Peyer's patch (tissue), 4 donors: ENCODE data around the gene HHATL.

Experiments
- POLR2A ChIP-seq, 2 donors: fragments of 450-650 bp; IDR thresholded peaks; one replicate each; pipeline ENCODE4 v1.5.1; 2017; ENCODE audit warnings: antibody characterized with exemption in 2 of 2, mild to moderate bottlenecking in 2 of 2, moderate library complexity in 2 of 2
- TF ChIP-seq, protein P1 (sequence below), 6 experiments: fragments of 450-650 bp in 4 of 6; fragments of 200-600 bp in 2 of 6; sonication (generic) in 1 of 6; IDR thresholded peaks; one replicate each; pipeline ENCODE4 v1.5.1; 2017 to 2019; ENCODE audit warnings: antibody characterized with exemption in 6 of 6, mild to moderate bottlenecking in 3 of 6, moderate library complexity in 1 of 6

DNA sequence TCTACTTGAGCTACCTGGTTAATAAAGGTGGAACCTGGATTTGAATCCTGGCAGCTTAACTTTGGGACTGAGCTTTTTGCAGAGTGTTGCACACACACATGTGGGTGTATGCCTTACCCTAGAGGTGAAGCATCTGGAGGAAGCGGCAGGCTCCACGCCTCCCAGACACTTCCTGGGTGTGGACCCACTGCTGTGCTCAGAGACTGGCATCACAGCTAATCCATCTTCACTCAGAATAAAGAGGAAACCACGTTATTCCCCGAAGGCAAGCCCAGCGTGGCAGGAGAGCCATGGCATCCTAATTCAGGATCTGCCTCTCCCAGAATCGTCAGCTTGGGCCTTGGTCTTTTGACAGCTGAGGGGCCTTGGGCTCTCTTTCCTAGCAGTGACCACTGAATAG, 45.0 kb upstream of the HHATL start:
- TF ChIP-seq, protein P1, sequence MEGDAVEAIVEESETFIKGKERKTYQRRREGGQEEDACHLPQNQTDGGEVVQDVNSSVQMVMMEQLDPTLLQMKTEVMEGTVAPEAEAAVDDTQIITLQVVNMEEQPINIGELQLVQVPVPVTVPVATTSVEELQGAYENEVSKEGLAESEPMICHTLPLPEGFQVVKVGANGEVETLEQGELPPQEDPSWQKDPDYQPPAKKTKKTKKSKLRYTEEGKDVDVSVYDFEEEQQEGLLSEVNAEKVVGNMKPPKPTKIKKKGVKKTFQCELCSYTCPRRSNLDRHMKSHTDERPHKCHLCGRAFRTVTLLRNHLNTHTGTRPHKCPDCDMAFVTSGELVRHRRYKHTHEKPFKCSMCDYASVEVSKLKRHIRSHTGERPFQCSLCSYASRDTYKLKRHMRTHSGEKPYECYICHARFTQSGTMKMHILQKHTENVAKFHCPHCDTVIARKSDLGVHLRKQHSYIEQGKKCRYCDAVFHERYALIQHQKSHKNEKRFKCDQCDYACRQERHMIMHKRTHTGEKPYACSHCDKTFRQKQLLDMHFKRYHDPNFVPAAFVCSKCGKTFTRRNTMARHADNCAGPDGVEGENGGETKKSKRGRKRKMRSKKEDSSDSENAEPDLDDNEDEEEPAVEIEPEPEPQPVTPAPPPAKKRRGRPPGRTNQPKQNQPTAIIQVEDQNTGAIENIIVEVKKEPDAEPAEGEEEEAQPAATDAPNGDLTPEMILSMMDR (IDR thresholded peaks at IDR 0.05) = no peak
- TF ChIP-seq POLR2A (IDR thresholded peaks at IDR 0.05) = no peak
